ENCODE measurements around the gene RNF31. TPM values are rescaled to one million over a fixed set of nuclear protein-coding genes. Genes with fewer than 3 reads are reported as not detected.

The RNF31 gene
- total and polyA plus RNA-seq, 4 donors: 31.7 to 82.4 (median 61.4) TPM

GRCh38 chr14:24179294-24179960 lies 32.1 kb downstream of the RNF31 start:
- WGBS, 2 donors: 88 to 89% methylated on average over 14 of the region's 14 CpGs
- Histone ChIP-seq H3K36me3 (ENCODE audit: control insufficient read depth in 4 of 4, insufficient read depth in 4 of 4, low read length in 4 of 4) (peaks cover 5 to 77% (median 13%) of the 10 kb centered on the region in 4 donors), H3K4me3 (no peak overlapping the region), H3K27ac (ENCODE audit: low read depth in 1 of 2, low read length in 1 of 2) (no peak overlapping the region), H3K9me3 (ENCODE audit: control insufficient read depth in 4 of 4, insufficient read depth in 3 of 4, low read length in 3 of 4) (no peaks in the 10 kb centered on the region), H3K4me1 (ENCODE audit: control insufficient read depth in 5 of 5, insufficient read depth in 5 of 5, low read length in 5 of 5) (no peaks in the 10 kb centered on the region), H3K9ac (ENCODE audit: insufficient read depth in 1 of 2, low read length in 2 of 2) (no peak overlapping the region), H3K27me3 (ENCODE audit: control insufficient read depth in 3 of 3, insufficient read depth in 3 of 3, low read length in 2 of 3) (no peaks in the 10 kb centered on the region)
- TF ChIP-seq, protein P1, sequence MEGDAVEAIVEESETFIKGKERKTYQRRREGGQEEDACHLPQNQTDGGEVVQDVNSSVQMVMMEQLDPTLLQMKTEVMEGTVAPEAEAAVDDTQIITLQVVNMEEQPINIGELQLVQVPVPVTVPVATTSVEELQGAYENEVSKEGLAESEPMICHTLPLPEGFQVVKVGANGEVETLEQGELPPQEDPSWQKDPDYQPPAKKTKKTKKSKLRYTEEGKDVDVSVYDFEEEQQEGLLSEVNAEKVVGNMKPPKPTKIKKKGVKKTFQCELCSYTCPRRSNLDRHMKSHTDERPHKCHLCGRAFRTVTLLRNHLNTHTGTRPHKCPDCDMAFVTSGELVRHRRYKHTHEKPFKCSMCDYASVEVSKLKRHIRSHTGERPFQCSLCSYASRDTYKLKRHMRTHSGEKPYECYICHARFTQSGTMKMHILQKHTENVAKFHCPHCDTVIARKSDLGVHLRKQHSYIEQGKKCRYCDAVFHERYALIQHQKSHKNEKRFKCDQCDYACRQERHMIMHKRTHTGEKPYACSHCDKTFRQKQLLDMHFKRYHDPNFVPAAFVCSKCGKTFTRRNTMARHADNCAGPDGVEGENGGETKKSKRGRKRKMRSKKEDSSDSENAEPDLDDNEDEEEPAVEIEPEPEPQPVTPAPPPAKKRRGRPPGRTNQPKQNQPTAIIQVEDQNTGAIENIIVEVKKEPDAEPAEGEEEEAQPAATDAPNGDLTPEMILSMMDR (IDR thresholded peaks at IDR 0.05; ENCODE audit: control extremely low read depth, extremely low read depth): no peak
- DNase-seq: no peak
- ATAC-seq (ENCODE audit: insufficient read depth, low FRiP score): no peak

DNA sequence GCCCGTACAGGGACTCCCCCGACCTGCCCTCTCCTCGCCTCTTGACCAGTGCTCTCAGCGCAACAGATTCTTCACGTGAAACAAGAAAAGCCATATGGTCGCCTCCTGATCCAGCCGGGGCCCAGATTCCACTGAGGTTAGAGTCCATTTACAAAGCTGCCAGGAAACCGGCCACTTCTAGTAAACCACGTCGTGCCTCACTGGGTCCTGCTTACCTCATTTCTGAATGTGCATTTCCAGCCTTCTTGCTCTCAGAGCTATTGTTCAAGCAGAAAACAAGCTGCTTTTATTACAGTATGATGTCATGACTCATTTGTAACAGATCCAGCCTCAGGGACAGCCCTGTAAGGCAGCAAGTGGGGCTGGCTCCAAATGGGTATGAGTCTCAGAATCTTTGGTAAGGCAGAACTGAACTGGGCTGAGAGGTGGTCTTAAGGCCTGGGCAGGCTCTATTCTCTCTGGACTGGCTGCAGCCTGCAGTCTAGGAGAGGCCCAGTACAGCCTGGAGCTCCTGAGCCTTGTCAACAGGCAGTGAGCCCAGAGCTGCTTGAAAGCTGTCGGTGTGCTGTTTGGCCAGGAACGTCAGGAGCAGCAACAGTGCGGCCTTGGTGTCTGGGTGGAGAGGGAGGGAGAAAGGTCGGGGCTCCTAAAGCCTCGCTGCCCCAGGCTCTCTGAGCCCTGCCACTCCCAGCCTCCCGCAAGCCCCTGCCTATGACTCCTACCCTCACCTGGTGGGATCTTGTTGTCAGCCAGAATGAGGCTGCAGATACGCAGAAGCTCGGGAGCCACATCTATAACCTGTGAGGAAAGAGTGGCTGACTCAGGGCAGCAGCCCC lies 32.9 kb downstream of the RNF31 start:
- ATAC-seq (ENCODE audit: insufficient read depth, low FRiP score) (no peak), DNase-seq (no peak)
- WGBS, 2 donors: 83 to 93% methylated on average over 18 of the region's 18 CpGs
- Histone ChIP-seq H3K9ac (ENCODE audit: insufficient read depth in 1 of 2, low read length in 2 of 2) (no peak overlapping the region), H3K27ac (ENCODE audit: low read depth in 1 of 2, low read length in 1 of 2) (no peak overlapping the region), H3K36me3 (ENCODE audit: control insufficient read depth in 4 of 4, insufficient read depth in 4 of 4, low read length in 4 of 4) (peaks cover 8 to 85% (median 18%) of the 10 kb centered on the region in 4 donors), H3K9me3 (ENCODE audit: control insufficient read depth in 4 of 4, insufficient read depth in 3 of 4, low read length in 3 of 4) (no peaks in the 10 kb centered on the region), H3K4me3 (no peak overlapping the region), H3K4me1 (ENCODE audit: control insufficient read depth in 5 of 5, insufficient read depth in 5 of 5, low read length in 5 of 5) (no peaks in the 10 kb centered on the region), H3K27me3 (ENCODE audit: control insufficient read depth in 3 of 3, insufficient read depth in 3 of 3, low read length in 2 of 3) (no peaks in the 10 kb centered on the region)
- TF ChIP-seq, protein P1 (IDR thresholded peaks at IDR 0.05; ENCODE audit: control extremely low read depth, extremely low read depth): no peak

- ATAC-seq (ENCODE audit: insufficient read depth, low FRiP score) (no peak), DNase-seq (no peak)
- H3K4me1 ChIP-seq (ENCODE audit: control insufficient read depth in 5 of 5, insufficient read depth in 5 of 5, low read length in 5 of 5): no peaks in the 10 kb centered on the region
- no peaks in the 10 kb centered on the region for H3K27me3 ChIP-seq (ENCODE audit: control insufficient read depth in 3 of 3, insufficient read depth in 3 of 3, low read length in 2 of 3)
- H3K4me3 ChIP-seq: no peak overlapping the region
- WGBS, 2 donors: 90% methylated on average over 15 to 19 of the region's 19 CpGs
- TF ChIP-seq, protein P1 (IDR thresholded peaks at IDR 0.05; ENCODE audit: control extremely low read depth, extremely low read depth): no peak
- peaks cover 20 to 91% (median 24%) of the 10 kb centered on the region in 4 donors for H3K36me3 ChIP-seq (ENCODE audit: control insufficient read depth in 4 of 4, insufficient read depth in 4 of 4, low read length in 4 of 4)
- no peaks in the 10 kb centered on the region for H3K9me3 ChIP-seq (ENCODE audit: control insufficient read depth in 4 of 4, insufficient read depth in 3 of 4, low read length in 3 of 4)
- no peak overlapping the region for H3K27ac ChIP-seq (ENCODE audit: low read depth in 1 of 2, low read length in 1 of 2)
- H3K9ac ChIP-seq (ENCODE audit: insufficient read depth in 1 of 2, low read length in 2 of 2): no peak overlapping the region
Measured at GRCh38 chr14:24181371-24182077, 34.2 kb downstream of the RNF31 start.

Data from lung (tissue), 12 donors.